ENCODE results near the gene C12orf76. TPM values are rescaled to one million over a fixed set of nuclear protein-coding genes. Genes with fewer than 3 reads are reported as not detected.

Gene C12orf76
- total RNA-seq, 1 experiment from 2014 or later: 10.1 TPM

- CTCF ChIA-PET: no interaction called here
- POLR2A ChIA-PET: no interaction called here
- H3K4me1 ChIP-seq (ENCODE audit: control insufficient read depth in 1 of 2, insufficient read depth in 2 of 2, low read length in 2 of 2): peaks cover 12 to 30% of the 10 kb centered on the region in 2 experiments
Observed at GRCh38 chr12:110059651-110060000, 11.3 kb upstream of the C12orf76 start.

More at GRCh38 chr12:110059651-110060000, 11.3 kb upstream of the C12orf76 start:
- no peaks in the 10 kb centered on the region for H4K20me1 ChIP-seq (ENCODE audit: insufficient read depth)
- no peaks in the 10 kb centered on the region for H3K9me3 ChIP-seq (ENCODE audit: control insufficient read depth in 1 of 2, insufficient read depth in 1 of 2, low read depth in 1 of 2, low read length in 2 of 2)
- no peaks in the 10 kb centered on the region for H3K79me2 ChIP-seq (ENCODE audit: insufficient read depth, low read length)
- H3K27me3 ChIP-seq (ENCODE audit: insufficient read depth, low read length): no peaks in the 10 kb centered on the region
- TF ChIP-seq FOSL1 (IDR thresholded peaks at IDR 0.05; ENCODE audit: low read depth) (no peak), CBX3 (IDR thresholded peaks at IDR 0.05; ENCODE audit: low read depth) (no peak), POLR2A (IDR thresholded peaks at IDR 0.05; ENCODE audit: borderline replicate concordance, extremely low read depth, insufficient read depth, insufficient read length) (no peak), MAX (IDR thresholded peaks at IDR 0.05) (no peak), ZFX (IDR thresholded peaks at IDR 0.05) (no peak), POLR2AphosphoS5 (IDR thresholded peaks at IDR 0.05; ENCODE audit: low read depth, low read length) (no peak), TCF7L2 (IDR thresholded peaks at IDR 0.05; ENCODE audit: borderline replicate concordance, extremely low read depth, insufficient read depth, insufficient read length) (no peak), CEBPB (IDR thresholded peaks at IDR 0.05; ENCODE audit: low read depth) (no peak), SIN3A (IDR thresholded peaks at IDR 0.05; ENCODE audit: low read depth) (no peak), ELF1 (IDR thresholded peaks at IDR 0.05; ENCODE audit: borderline replicate concordance, low read depth) (no peak), SP1 (IDR thresholded peaks at IDR 0.05; ENCODE audit: low read depth) (no peak), EGR1 (IDR thresholded peaks at IDR 0.05; ENCODE audit: low read depth) (no peak), REST (IDR thresholded peaks at IDR 0.05; ENCODE audit: low read depth) (no peak), ZNF274 (IDR thresholded peaks at IDR 0.05; ENCODE audit: low read depth, low read length) (no peak), YY1 (IDR thresholded peaks at IDR 0.05; ENCODE audit: extremely low read depth, insufficient replicate concordance, low read depth, low read length) (no peak), SRF (IDR thresholded peaks at IDR 0.05; ENCODE audit: low read depth) (no peak), ATF3 (IDR thresholded peaks at IDR 0.05) (no peak), CTCF (IDR thresholded peaks at IDR 0.05 in 2 of 3, conservative IDR thresholded peaks at IDR 0.05 in 1 of 3; ENCODE audit: borderline replicate concordance in 1 of 3, insufficient read depth in 1 of 3, low read depth in 2 of 3, low read length in 2 of 3) (no peak), EZH2phosphoT487 (IDR thresholded peaks at IDR 0.05; ENCODE audit: borderline replicate concordance) (no peak)
- BruUV-seq (replicated peaks): no TSS peak
- DNase-seq (ENCODE audit: low read depth, low spot score) (no peak), ATAC-seq (no peak)
- H3K9me2 ChIP-seq (ENCODE audit: insufficient read depth): no peaks in the 10 kb centered on the region
- H3K4me3 ChIP-seq (replicated peaks in 1 of 2; ENCODE audit: low read depth in 1 of 2, low read length in 2 of 2): no peak overlapping the region
- H3K4me2 ChIP-seq (ENCODE audit: low read length): no peak overlapping the region
- no peak overlapping the region for H2AFZ ChIP-seq (ENCODE audit: low read depth, low read length, poor library complexity, severe bottlenecking)
- intact Hi-C loops (cut with micrococcal nuclease): no loop called here
- no peak overlapping the region for H3K27ac ChIP-seq (ENCODE audit: low read depth, low read length)
- no peak overlapping the region for H3K9ac ChIP-seq (ENCODE audit: low read length)
- RAD21 ChIA-PET (ENCODE audit: low non-redundant PET in 1 of 2, low total read pairs in 2 of 2, uncharacterized antibody in 2 of 2, unreplicated experiment in 2 of 2): no interaction called here
- H3K36me3 ChIP-seq (ENCODE audit: control insufficient read depth in 1 of 2, insufficient read depth in 2 of 2, low read length in 2 of 2): no peaks in the 10 kb centered on the region
